ENCODE data around the gene ANK2. TPM values are rescaled to one million over a fixed set of nuclear protein-coding genes. Genes with fewer than 3 reads are reported as not detected.

Gene ANK2
- total RNA-seq (2022; extraction: Qiagen RNA extraction), result 0.69 to 1.3 TPM (median 0.93 TPM) in 5 replicates

DNA sequence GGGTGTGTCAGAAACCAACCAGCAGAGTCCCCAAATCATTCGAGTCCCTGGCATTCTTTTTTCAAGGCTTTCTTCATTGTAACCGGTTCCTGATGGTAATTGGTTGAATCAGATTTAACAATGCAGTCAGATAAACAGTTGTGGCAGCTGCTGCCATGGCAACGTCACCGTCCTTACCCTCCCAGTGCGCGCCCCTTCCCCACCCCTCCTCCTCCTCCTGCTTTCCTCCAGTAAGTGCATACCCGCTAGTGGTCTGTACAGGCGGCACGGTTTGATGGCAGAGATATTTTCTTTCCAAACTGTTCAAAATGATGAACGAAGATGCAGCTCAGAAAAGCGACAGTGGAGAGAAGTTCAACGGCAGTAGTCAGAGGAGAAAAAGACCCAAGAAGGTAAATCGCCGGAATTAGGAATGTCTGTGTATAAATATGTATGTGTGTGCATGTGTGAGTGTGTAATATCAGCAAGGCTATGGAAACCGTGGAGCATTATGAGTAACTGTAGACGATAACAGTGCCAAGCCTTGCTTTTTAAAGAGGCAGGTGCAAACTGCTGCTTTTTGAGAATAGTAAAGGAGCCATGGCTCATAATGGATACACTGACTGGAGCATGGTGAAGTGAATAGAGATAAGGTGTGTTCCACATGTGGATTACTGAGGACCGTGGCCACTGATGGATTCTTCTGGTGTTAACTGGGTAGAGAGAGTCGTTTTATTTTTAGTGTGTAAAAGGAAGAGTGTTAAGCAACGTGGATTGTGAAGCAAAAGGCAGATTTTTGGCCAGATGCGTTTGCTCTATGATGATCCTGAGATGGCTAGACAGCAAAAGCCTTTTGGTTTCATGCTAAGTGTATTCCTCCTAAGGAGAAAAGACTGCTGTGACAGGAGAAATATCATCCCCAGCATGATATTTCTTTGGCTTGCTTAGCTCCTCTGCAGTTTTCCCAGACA is at the start of gene ANK2:
Gene ANK2 (plus strand): TSS at position 233 of the 950 bp plus-strand sequence. CDS start 76 bp downstream, at position 309.

All from A549 treated with Mapracorat at 1 μM for 4 hours (cell line).